HG03575 (cell line): Measurements from ENCODE around the gene WDCP.
"Not testable (repeated sequence)": the region's sequence is repeated elsewhere in the genome, so short reads cannot be mapped to it uniquely, and the experiment has no call there.

ENCODE experiments used
- ATAC-seq: cut with Tn5 transposase; IDR thresholded peaks from one replicate; pipeline ENCODE4 v1.9.1; 2021; ENCODE audit not compliant: unreplicated experiment, insufficient number of reproducible peaks, low FRiP score; ENCODE audit errors: extremely low read depth

WDCP gene

GRCh38 chr2:24075259-24075658 is 28.1 kb upstream of the WDCP start:
- no peak for ATAC-seq

DNA sequence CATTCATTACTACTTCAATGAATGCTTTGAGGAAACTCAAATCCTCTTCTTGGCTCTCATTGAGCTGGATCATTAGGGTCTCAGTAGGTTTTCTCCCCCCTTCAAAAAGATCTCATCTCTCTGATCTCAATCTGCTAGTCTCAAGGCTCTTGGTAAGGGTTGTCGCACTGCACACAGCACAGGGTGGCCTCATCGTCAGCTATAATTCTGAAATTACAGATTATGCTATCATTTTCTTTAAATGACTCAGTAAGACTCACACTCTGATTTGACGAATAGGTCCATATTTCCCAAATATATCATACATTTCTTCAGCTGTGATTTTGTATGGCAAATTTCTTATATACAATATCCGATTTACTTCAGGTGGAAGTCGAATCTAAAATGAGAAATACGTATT is 26.6 kb upstream of the WDCP start:
- no peak for ATAC-seq

DNA sequence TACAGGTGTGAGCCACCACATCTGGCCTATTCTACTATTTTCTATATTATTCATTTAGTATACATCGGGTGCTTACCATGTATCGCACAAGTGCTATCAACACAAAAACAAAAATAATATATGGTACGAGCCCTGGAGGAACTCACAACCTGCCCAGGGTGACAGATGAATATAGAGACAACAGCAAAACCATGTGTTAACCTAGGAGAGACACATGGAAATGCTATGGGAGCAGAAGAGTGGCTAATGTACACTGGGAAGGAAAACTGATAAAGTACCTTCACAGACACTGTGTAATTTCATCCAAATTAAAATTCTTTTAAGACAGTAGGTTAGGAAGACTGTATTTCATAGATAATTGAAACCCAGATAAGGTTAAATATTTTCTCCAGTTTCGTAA is 25.1 kb upstream of the WDCP start:
- ATAC-seq, result no peak

DNA sequence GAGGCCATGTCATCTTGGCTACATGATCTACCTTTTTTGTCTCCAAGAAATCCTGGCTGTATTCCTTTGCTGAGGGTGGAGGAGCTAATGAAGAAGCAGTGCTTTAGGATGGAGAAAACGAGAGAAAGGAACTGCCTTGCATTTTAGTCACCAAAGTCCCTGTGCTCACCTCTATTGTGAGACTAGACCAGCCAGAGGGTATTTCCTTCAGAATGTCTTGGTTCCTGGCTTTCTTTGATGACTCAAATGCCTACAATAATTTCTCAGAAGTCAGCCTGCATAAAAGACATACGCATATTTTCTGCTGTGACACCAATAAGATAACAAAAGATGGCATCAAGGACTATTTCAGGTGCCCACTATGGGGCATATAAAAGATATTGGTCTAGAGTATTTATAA is 18.1 kb upstream of the WDCP start:
- no peak for ATAC-seq

GRCh38 chr2:24058564-24059271 is 11.5 kb upstream of the WDCP start:
- no peak for ATAC-seq

DNA sequence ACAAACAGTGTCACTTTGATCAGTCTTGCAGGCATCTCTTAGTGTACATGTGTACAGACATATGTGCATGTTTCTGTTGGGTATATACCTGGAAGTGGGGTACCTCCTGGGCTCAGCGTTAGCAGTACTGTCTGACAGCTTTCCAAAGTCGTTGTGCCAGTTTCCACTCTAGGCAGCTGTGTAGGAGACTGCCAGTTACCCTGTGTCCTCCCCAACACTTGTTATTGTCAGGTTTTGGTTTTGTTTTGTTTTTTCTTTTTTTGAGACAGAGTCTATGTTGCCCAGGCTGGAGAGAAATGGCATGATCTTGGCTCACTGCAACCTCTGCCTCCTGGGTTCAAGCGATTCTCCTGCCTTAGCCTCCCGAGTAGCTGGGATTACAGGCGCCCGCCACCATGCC is 8.6 kb upstream of the WDCP start:
- no peak for ATAC-seq

- no peak for ATAC-seq
Observed at GRCh38 chr2:24054366-24055010, 7.3 kb upstream of the WDCP start.

DNA sequence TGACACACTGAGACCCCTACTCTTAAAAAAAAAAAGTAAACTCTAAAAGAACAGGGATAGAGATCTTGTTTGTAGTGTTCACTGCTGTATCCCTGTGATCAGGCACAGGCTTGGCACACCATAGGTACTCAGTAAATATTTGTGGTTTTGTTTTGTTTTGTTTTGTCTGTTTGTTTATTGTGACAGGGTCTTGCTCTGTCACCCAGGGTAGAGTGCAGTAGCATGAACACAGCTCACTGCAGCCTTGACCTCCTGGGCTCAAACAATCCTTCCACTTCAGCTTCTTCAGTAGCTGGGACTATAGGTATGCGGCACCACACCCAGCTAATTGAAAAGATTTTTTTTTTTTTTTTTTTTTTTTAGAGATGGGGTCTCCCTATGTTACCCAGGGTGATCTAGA is 5.8 kb upstream of the WDCP start:
- ATAC-seq, result no peak

DNA sequence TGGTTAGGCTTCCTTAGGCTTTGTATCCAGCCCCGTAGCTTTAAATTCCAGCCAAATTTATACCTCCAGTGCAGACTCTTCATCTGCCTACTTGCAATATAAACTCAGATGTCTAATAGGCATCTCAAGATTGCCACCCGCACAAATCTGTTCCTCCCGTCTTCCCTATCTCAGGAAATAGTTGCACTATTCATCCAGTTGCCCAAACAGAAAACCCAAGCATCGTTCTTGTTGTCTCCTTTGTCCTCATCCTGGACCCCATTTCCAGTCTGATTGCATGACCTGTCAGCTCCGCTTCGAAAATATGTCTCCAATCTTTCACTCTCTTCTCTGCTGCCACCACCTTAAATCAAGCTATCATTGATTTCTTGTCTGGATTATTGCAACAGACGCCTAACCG is 4.6 kb upstream of the WDCP start:
- no peak for ATAC-seq

DNA sequence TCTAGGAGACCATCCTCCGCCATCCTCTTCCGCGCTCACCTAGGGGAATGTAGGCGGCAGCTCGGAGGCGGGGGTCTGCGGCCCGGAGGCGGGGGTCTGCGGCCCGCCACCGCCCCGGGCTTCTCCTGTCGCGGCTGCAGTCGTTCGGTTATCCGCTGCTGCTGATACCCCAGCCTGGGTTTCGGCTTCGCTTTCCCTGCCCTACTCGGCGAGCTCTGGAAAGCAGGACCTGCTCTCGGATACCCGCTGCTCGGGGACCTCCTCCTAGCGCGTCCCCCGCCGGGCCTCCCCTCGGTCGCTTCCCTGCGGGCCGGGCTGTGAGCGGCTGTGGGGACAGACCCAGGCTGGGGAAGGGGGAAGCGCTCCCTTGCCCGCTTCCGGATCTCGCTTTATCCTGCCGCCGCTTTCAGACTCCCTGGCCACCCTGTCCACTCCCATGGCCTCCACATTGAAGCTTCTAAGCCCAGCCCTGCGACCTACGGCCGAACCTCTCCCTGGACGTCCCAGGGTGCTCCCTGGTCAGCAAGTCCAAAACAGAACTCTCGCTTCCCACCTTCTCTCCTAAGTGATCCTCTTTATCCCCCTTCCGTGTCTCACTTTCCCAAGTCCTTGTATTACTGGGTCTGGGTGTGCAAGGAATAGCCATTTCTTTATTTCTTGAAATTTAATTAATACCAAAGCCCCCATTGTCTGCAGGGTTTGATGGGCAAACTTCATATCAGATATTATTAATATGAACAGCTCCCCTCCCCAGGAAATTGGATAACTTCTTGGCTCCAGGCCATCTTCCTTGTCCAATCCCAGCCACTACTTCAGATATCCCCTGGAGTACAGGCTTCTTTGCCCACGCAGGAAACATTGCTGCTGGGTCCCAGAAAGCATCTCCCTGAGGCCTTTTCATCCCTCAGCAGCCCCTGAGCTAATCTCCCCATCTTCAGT is 3.1 kb upstream of the WDCP start:
- ATAC-seq, result no peak

GRCh38 chr2:24049485-24050021 is 2.4 kb upstream of the WDCP start, which contains the start of gene FKBP1B:
Gene FKBP1B, plus strand, starts transcription at chr2:24049741. Its CDS starts 109 bp downstream, at chr2:24049850.
- ATAC-seq, result no peak

- ATAC-seq, result no peak
Observed at GRCh38 chr2:24048769-24049484, 1.7 kb upstream of the WDCP start.

- ATAC-seq, result no peak
Observed at GRCh38 chr2:24047703-24048033, 477 bp upstream of the WDCP start.

DNA sequence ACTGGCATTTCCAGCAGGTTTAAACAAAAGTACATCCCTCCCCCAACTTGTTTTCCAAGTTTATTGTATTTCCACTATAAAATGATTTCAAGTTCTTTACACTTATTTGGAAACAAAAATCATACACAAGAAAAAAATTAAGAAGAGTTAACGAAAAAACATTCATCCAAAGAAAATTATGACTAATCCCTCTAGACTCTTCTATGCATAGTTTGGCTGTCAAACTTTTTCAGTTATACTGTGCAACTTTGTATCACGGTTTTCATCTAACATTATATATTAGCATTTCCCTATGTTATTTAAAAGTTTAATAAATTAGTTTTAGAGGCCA is 627 bp downstream of the WDCP start:
- no peak for ATAC-seq

DNA sequence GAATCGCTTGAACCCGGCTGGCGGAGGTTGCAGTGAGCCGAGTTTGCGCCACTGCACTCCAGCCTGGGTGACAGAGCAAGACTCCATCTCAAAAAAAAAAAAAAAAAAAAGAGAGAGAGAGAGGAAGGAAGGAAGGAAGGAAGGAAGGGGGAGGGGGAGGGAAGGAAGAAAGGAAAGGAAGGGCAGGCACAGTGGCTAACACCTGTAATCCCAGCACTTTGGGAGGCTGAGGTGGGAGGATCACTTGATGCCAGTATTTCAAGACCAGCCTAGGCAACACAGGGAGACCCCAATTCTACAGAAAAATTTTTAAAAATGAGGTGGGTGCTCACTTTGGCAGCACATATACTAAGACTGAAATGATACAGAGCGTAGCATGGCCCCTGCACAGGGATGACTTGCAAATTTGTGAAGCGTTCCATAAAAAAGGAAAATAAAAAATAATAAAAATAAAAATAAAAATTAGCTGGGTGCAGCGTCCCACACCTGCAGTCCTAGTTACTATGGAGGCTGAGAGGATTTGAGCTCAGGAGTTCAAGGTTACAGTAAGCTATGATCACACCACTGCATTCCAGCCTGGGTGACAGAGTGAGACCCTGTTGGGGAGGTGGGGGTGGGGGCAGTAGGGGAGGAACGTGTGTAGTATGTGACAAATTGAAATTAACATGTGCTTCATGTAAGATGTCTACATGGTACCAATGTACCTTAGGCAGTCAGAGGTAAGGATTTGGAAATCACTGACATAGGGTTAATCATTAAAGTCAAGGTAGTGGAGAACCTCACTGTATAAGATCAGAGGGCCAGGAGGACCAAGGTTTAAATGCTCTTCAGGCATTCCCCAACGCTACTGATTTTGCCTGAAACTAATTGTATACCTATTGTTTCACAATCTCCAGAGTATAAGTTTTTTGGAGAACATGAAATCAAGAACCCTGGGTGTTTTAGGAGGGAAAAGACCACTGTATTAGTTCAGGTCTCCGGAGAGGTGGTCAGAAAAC is 1.4 kb downstream of the WDCP start:
- no peak for ATAC-seq

- ATAC-seq, result not testable (repeated sequence)
Observed at GRCh38 chr2:24043133-24043532, 4.1 kb downstream of the WDCP start.

- no peak for ATAC-seq
Observed at GRCh38 chr2:24040511-24040910, 6.7 kb downstream of the WDCP start.
